HG03196 (cell line): ENCODE data around the gene CLDN20.
"Not testable (repeated sequence)": the region's sequence is repeated elsewhere in the genome, so short reads cannot be mapped to it uniquely, and the experiment has no call there.

Experiments
- ATAC-seq: cut with Tn5 transposase; IDR thresholded peaks from one replicate; pipeline ENCODE4 v1.9.1; 2021; ENCODE audit not compliant: unreplicated experiment

The CLDN20 gene

DNA sequence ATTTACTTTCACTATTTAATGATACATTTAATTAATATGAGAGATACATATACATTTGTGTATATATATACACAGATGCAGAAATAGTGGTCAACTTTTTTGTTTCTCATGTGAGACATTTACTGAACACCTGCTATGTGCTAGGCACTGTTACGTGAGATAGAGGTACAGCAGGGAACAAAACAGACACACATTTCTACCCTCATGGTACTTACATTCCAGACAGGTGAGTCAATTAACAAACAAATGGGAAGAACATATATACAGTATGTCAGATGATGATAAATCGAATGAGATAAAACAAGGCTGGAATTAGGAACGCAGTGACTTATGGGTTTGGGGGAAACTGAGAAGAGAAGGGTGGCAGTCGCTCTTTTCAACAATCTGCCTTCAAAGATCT lies 45.3 kb downstream of the CLDN20 start:
- ATAC-seq = no peak

DNA sequence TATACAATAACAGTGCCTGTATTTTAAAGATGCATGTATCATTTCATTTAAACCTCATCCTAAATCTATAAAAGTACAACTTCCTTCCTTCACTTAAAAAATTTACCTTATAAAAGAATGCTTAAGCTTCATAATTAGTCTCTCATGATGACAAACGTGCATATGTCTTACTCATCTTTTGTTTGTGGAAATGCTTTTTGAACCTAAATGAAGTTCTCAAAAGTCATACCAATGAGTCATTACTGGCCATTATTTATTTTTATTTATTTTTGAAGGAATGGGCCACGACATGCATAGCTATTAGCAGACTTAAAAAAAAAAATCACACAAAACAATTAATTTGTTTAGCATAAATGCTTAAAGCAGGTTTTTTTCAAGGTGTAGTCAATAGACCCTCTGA lies 46.8 kb downstream of the CLDN20 start:
- no peak for ATAC-seq

- no peak for ATAC-seq
Observed at GRCh38 chr6:155311086-155311485, 47.3 kb downstream of the CLDN20 start.

DNA sequence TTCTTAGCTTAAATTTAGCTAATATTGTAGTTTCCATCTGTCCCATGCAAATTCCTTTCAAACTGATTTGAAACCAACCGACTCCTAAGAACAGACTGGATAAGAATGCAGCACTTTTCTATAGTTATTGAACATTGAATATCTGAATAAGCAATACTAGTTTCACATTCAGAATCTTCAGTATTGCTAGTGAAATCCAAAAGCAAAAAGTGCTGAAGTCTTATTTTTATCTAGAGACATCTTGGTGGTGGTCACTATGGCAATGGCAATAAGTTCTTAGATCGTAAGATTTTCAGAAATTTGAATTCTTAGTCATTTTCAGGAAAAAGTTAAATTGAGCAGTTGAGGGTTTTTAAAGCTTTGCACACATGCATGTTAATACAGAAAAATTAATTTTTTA lies 47.8 kb downstream of the CLDN20 start:
- no peak for ATAC-seq

- not testable (repeated sequence) for ATAC-seq
Observed at GRCh38 chr6:155312950-155313349, 49.1 kb downstream of the CLDN20 start.

- ATAC-seq = no peak
Observed at GRCh38 chr6:155313602-155314091, 49.8 kb downstream of the CLDN20 start.

DNA sequence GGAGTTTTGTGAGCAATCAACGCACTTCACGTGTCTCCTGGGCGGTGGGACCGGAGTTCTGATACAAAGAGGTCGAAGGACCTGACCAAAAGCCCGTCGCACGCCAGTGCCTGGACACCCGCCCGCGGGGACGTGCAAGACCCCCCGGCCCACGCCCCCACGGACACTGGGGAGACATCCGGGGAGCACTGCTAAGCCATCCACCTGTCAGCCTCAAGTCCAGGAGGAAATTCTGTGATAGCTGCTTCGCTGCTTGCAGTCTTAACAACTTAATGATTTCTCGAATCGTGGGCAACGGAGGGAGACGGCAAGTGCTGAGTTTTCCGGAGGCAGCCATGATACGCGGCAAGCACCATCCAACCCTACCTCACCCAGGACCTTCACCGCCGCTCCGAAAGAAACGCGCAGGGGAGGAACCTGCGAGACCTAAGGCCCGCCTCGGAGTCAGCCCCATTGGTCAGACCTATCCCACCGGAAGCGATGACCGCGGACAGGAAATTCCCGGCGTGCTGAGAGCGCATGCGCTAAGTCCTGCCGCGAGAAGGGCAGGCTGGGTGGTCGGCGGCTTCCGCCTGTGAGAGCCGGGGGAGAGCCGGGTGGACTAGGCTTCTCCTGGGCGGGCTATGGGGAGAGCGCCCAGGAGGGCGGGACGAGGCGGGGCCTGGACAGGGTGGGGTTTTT lies 50.4 kb downstream of the CLDN20 start, which contains the start of gene TFB1M:
TFB1M (minus strand) TSS at position 393 of the 681 bp plus-strand sequence; CDS start at position 337, 56 bp downstream.
- ATAC-seq = peak; percentile 98

DNA sequence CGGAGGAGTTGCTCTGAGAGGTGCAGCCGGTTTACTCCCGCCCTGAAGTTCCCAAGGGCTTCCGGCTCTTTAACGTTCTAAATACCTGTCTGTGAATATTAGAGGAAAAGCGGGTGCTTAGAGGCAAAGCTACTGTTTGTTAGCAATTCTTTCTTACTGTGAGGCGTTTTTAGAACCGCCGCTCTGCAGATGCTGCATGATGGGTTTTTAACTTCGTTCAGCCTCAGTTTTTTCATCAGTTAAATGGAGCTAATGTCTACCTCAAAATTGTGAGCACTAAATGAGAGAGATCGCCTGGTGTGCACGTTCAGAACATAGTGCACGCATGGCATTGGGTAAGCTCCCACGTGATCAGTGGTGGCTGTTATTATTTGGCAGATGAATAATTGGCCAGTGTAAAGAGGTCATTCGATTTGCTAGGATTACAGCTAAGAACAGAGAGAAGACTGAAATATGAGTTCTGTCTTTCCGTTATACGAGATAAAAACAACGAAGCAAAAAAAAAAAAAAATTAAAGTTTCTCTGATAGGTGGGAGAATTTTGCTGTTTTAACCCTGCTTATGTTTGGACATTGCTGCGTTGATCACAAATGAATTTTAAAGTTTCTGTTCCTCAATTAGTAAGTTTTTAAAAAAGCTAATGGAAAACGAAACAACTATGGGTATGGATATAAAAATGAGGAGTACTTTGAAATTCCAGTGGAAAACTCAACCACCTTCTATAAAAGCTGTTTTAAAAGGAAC lies 51.1 kb downstream of the CLDN20 start:
- ATAC-seq = peak; percentile 46

- no peak for ATAC-seq
Observed at GRCh38 chr6:155315516-155315871, 51.7 kb downstream of the CLDN20 start.

- ATAC-seq = no peak
Observed at GRCh38 chr6:155316419-155316818, 52.6 kb downstream of the CLDN20 start.

GRCh38 chr6:155317186-155317585 lies 53.4 kb downstream of the CLDN20 start:
- ATAC-seq = no peak

- ATAC-seq = no peak
Observed at GRCh38 chr6:155319902-155320301, 56.1 kb downstream of the CLDN20 start.

- ATAC-seq = no peak
Observed at GRCh38 chr6:155324172-155324571, 60.4 kb downstream of the CLDN20 start.

DNA sequence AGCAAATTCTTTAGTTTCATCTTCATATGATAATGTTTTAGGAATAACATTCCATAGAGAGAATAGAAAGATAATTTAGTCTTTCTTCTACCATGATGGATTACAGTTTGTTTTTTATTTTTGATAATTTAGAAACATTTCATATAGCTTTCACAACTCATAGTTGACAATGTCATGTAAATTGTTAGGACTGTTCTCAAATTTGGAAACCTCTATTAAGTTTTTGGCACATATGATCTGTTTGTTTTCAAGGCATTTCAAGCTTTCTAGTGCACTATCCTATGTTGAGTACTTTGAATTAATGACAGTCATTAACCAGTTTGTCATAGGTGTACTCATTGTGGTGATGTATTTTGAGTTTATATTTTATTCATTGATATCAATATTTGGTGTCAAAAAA lies 61.2 kb downstream of the CLDN20 start:
- ATAC-seq = no peak

DNA sequence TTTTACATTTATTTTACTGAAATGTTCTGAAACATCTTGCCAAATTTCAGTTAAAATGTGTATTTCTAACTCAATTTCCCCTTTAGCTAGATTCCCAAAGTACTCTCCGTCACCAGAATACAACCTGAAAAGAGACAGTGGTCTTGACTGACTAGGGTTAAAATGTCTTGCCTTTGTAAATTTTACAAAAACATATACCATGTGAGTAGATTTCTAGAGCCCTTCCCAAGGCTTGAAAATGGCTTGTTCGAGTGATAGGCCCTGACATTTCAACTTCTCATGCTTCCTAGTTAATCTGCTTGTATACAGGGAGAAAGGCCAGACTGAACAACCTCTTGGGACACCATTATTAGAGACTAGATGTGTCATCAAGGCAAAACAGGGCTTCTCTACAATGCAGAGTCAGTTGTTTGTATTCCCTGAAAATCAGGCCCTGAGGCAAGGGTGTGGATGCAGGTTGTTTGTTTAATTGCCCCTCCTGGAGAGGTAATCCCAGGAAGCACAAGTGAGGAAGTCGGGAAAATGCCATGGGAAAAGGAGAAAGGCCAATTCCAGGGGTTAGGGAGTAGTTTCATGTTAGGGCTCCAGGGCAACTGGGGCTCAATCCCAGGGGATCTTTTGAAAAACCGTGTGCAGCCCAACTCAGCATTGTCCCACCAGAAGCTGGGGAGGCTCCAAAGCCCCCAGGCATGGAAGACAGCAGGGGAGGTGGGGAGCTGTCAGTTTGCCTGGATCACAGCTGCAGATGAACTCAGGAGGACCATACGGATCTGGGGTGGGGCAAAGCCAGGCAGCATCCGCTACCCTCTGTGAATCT lies 62.1 kb downstream of the CLDN20 start:
- ATAC-seq = no peak
